Type B pancreatic cell (in vitro differentiated cells): ENCODE data around the gene CPED1. TPM values are rescaled to one million over a fixed set of nuclear protein-coding genes. Genes with fewer than 3 reads are reported as not detected.

ENCODE experiments used
- DNase-seq: peaks from one replicate; pipeline ENCODE4 v3.0.0; 2021; ENCODE audit warnings: mixed read lengths; ENCODE audit not compliant: unreplicated experiment; ENCODE audit errors: extremely low spot score
- H3K27ac Mint-ChIP-seq: 2 replicates; pipeline ENCODE4 v1.8.0; 2021; ENCODE audit warnings: mild to moderate bottlenecking, mixed read lengths
- H3K27me3 Mint-ChIP-seq: 2 replicates; pipeline ENCODE4 v1.8.0; 2021; ENCODE audit warnings: mixed read lengths
- H3K36me3 Mint-ChIP-seq: 2 replicates; pipeline ENCODE4 v1.8.0; 2021; ENCODE audit warnings: mixed read lengths
- H3K4me1 Mint-ChIP-seq: one replicate; pipeline ENCODE4 v1.8.0; 2021; ENCODE audit warnings: mixed read lengths; ENCODE audit not compliant: unreplicated experiment
- H3K4me3 Mint-ChIP-seq: 2 replicates; pipeline ENCODE4 v1.8.0; 2021; ENCODE audit warnings: mild to moderate bottlenecking, mixed read lengths
- H3K9me3 Mint-ChIP-seq: 2 replicates; pipeline ENCODE4 v1.8.0; 2021; ENCODE audit warnings: mixed read lengths
- total RNA-seq: library from RNA; stranded (reverse); gene quantifications from 2 replicates; pipeline ENCODE4 v1.2.1, GENCODE V29; 2021; ENCODE audit warnings: low replicate concordance
- TF ChIP-seq, protein P1 (sequence below): fragments of 200-600 bp; sonication (generic); conservative IDR thresholded peaks from 2 replicates; pipeline ENCODE4 v1.5.0; 2021; ENCODE audit warnings: antibody characterized with exemption, mild to moderate bottlenecking

Gene CPED1
- total RNA-seq, 1 donor from 2014 or later, result 45.4 TPM

DNA sequence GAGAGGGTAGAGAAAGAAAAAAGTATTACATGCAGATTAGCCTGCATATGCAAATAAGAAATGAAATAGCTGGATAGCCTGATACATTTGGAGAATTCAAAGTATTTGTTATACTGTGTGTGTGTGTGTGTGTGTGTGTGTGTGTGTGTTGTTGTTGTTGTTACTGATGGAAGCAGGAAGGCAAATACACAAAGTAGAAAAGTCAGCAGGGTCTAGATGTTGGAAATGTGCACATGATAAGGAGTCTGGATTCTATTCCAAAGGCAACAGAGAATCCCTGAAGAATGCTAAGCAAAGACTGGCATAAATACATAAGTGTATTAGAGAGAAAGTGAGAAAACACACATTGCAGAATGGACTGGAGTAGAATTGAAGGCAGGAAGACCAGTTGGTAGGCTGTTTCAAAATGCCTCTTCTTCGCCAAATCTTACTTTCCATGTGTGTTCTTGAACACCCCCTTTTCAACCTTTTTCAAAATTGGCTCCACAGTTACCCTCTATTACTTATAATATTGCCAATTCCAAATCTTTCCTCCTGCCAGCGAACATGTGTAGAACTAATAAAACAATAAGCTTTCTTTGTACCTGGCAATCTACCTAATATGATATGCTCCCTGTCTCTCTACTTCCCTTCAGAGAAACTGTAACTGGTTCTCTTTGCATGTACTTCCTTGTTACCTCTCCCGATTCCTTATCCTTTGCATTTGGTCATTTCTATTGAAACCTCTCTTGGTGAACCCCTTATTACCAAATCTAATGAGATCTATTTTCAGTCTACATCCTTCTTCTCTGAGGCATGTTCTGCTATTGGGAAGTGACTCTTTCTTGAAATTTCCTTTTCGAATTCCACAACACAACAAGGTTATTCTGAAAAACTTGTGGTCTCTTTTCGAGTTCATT, 6.2 kb downstream of the CPED1 start:
- peaks cover 4% of the 10 kb centered on the region for H3K9me3 Mint-ChIP-seq
- no peak overlapping the region for H3K4me3 Mint-ChIP-seq
- peaks cover 17% of the 10 kb centered on the region for H3K27me3 Mint-ChIP-seq
- TF ChIP-seq, protein P1, sequence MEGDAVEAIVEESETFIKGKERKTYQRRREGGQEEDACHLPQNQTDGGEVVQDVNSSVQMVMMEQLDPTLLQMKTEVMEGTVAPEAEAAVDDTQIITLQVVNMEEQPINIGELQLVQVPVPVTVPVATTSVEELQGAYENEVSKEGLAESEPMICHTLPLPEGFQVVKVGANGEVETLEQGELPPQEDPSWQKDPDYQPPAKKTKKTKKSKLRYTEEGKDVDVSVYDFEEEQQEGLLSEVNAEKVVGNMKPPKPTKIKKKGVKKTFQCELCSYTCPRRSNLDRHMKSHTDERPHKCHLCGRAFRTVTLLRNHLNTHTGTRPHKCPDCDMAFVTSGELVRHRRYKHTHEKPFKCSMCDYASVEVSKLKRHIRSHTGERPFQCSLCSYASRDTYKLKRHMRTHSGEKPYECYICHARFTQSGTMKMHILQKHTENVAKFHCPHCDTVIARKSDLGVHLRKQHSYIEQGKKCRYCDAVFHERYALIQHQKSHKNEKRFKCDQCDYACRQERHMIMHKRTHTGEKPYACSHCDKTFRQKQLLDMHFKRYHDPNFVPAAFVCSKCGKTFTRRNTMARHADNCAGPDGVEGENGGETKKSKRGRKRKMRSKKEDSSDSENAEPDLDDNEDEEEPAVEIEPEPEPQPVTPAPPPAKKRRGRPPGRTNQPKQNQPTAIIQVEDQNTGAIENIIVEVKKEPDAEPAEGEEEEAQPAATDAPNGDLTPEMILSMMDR, result no peak
- no peak for DNase-seq
- H3K36me3 Mint-ChIP-seq, result peaks cover 9% of the 10 kb centered on the region
- H3K4me1 Mint-ChIP-seq, result peaks cover 5% of the 10 kb centered on the region
- no peak overlapping the region for H3K27ac Mint-ChIP-seq

DNA sequence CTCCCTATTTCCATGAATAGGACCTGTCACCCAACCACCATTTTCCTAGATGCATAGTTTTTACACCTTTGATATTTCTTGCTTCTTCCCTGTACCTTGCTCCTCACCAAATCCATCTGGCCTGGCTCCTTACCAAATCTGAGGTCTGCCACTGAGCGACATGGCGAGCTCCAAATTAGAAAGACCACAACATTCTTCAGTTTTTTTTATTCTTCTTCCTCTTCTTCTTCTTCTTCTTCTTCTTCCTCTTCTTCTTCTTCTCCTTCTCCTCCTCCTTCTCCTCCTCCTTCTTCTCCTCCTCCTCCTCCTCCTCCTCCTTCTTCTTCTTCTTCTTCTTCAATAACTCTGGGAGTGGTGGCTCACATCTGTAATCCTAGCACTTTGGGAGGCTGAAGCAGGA, 7.1 kb downstream of the CPED1 start:
- Mint-ChIP-seq H3K9me3 (peaks cover 4% of the 10 kb centered on the region), H3K27me3 (peaks cover 13% of the 10 kb centered on the region), H3K36me3 (peaks cover 9% of the 10 kb centered on the region), H3K27ac (no peak overlapping the region), H3K4me3 (no peak overlapping the region), H3K4me1 (peaks cover 10% of the 10 kb centered on the region)
- DNase-seq, result no peak
- TF ChIP-seq, protein P1, result no peak

DNA sequence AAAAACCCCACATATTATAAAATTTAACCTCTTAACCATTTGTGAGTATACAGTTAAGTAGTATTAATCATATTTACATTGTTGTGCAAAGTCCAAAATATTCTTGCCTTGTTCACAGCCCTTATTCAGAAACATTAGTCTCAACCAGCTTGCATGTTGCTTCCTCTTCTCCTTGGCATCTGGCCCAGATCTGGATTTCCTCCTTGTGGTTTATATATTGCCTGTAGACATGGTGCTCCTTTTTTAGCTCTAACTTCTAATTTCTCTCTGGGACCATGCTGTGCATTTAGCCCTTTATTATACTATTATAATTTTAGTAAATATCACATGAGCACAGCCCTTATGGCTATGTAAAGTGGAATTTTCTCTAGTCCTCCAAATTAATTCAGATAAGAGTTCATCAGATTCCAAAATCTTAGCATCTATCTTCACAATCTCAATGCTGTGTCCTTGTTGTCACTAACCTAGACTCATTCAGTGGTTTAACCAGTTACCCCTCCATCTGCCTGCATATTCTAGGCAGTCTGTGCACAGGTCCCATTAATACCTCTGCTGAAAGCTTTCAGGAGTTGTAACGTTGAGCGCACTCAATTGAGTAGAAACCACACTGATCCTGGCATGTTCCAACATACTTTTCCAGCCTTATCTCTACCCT, 7.9 kb downstream of the CPED1 start:
- H3K4me3 Mint-ChIP-seq, result no peak overlapping the region
- H3K27me3 Mint-ChIP-seq, result peaks cover 10% of the 10 kb centered on the region
- H3K4me1 Mint-ChIP-seq, result peaks cover 10% of the 10 kb centered on the region
- DNase-seq, result no peak
- H3K9me3 Mint-ChIP-seq, result peaks cover 4% of the 10 kb centered on the region
- no peak overlapping the region for H3K27ac Mint-ChIP-seq
- TF ChIP-seq, protein P1, result no peak
- peaks cover 9% of the 10 kb centered on the region for H3K36me3 Mint-ChIP-seq

DNA sequence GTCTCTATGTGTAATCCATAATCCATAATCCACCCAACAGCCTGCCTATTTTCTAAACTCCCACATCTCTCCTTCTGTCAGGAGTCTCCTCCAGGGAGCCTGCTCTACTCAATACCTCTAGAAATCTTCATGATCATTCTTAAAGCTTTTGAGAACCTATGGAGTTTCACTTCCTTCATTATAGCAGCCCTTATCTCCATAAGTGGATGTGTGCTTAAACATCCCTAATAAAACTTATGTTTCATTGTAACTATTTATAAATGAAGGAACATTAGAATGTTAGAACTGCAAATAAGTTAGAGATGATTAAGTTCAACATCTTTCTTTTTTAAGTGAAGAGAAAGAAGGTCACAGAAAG, 8.5 kb downstream of the CPED1 start:
- Mint-ChIP-seq H3K27ac (no peak overlapping the region), H3K9me3 (peaks cover 4% of the 10 kb centered on the region), H3K4me1 (peaks cover 10% of the 10 kb centered on the region), H3K36me3 (peaks cover 9% of the 10 kb centered on the region), H3K4me3 (no peak overlapping the region), H3K27me3 (peaks cover 8% of the 10 kb centered on the region)
- DNase-seq, result no peak
- TF ChIP-seq, protein P1, result no peak

DNA sequence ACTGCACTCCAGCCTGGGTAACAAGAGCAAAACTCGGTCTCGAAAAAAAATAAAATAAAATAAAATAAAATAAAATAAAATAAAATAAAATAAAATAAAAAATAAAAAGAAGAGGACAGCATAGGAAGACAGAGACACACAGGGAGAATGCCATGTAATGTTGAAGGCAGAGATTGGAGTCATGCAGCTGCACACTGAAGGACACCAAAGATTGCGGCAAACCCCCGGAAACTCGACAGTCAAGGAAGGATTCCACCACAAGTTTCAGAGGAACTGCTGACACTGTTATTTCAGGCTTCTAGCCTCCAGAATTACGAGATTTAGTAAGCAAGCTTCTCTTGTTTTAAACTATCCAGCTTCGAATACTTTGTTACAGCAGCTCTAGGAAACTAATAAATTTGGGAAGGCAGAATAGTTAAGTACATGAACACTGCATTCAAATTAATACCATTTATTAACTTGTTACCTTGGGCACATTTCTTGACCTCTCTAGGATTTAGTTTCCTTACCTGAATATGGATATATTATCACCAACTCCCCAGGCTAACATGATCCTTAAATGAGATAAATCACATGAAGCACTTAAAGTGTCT, 9.5 kb downstream of the CPED1 start:
- Mint-ChIP-seq H3K27me3 (peaks cover 8% of the 10 kb centered on the region), H3K4me1 (peaks cover 16% of the 10 kb centered on the region), H3K36me3 (peaks cover 9% of the 10 kb centered on the region), H3K27ac (no peak overlapping the region), H3K4me3 (no peak overlapping the region), H3K9me3 (peaks cover 4% of the 10 kb centered on the region)
- DNase-seq, result no peak
- TF ChIP-seq, protein P1, result no peak
